GM23248 (cell line): ENCODE data around the gene LRP1-AS.

ENCODE experiments used
- EZH2 ChIP-seq: fragments of 200-600 bp; sonication (generic); IDR thresholded peaks from 2 replicates; pipeline ENCODE4 v1.6.1; 2018; ENCODE audit warnings: antibody characterized with exemption, mild to moderate bottlenecking; ENCODE audit not compliant: insufficient read depth, poor library complexity, severe bottlenecking
- EZH2phosphoT487 ChIP-seq: fragments of 200-600 bp; sonication (generic); IDR thresholded peaks from 2 replicates; pipeline ENCODE4 v1.6.1; 2018; ENCODE audit warnings: antibody characterized with exemption, moderate library complexity, mild to moderate bottlenecking, low read depth; ENCODE audit not compliant: insufficient read depth

GRCh38 chr12:57141249-57141648 lies 6.2 kb downstream of the LRP1-AS start:
- TF ChIP-seq EZH2phosphoT487: no peak
- TF ChIP-seq EZH2: no peak
